ELR (cell line): ENCODE results near the gene DBNL.
A peak's percentile ranks its signal among the peaks of the same experiment; 100 is the strongest.

Source experiments
- DNase-seq: peaks from one replicate; pipeline ENCODE4 v3.0.0-alpha.2; 2015; ENCODE audit warnings: low read depth

The DBNL gene

GRCh38 chr7:44100458-44101302 lies 56.2 kb downstream of the DBNL start:
- DNase-seq: peak; percentile 40

GRCh38 chr7:44101303-44101965 lies 56.9 kb downstream of the DBNL start:
- no peak for DNase-seq

- DNase-seq: peak; percentile 67
Observed at GRCh38 chr7:44101966-44102845, 57.7 kb downstream of the DBNL start.

- DNase-seq: no peak
Observed at GRCh38 chr7:44102846-44103565, 58.5 kb downstream of the DBNL start.

GRCh38 chr7:44103566-44103922 lies 59.0 kb downstream of the DBNL start:
- no peak for DNase-seq

GRCh38 chr7:44103923-44104859 lies 59.7 kb downstream of the DBNL start, which contains the start of gene AEBP1:
Gene AEBP1 (plus strand): TSS chr7:44104345. CDS start chr7:44104666, 321 bp downstream.
- peak; percentile 72 for DNase-seq

- peak; percentile 82 for DNase-seq
Observed at GRCh38 chr7:44104860-44105771, 60.6 kb downstream of the DBNL start.

- DNase-seq: no peak
Observed at GRCh38 chr7:44105832-44106231, 61.3 kb downstream of the DBNL start.

- DNase-seq: no peak
Observed at GRCh38 chr7:44106311-44107065, 62.0 kb downstream of the DBNL start.

- no peak for DNase-seq
Observed at GRCh38 chr7:44107116-44107960, 62.8 kb downstream of the DBNL start.

- DNase-seq: no peak
Observed at GRCh38 chr7:44107961-44108767, 63.7 kb downstream of the DBNL start.

- DNase-seq: no peak
Observed at GRCh38 chr7:44108768-44109750, 64.6 kb downstream of the DBNL start.

GRCh38 chr7:44109991-44110390 lies 65.5 kb downstream of the DBNL start:
- no peak for DNase-seq

GRCh38 chr7:44110719-44111635 lies 66.5 kb downstream of the DBNL start:
- no peak for DNase-seq
